OCI-LY7 (cell line): Measurements from ENCODE around the gene NCS1.

Experiments used
- CTCF ChIP-seq: fragments of 200-600 bp; sonication (generic); conservative IDR thresholded peaks from 2 replicates; pipeline ENCODE4 v1.5.1; 2014; ENCODE audit warnings: mild to moderate bottlenecking, antibody characterized with exemption, low read length, moderate library complexity, mixed read lengths
- EZH2phosphoT487 ChIP-seq: fragments of 200-600 bp; sonication (generic); IDR thresholded peaks from 2 replicates; pipeline ENCODE4 v1.6.1; 2018; ENCODE audit warnings: low read depth, borderline replicate concordance, mild to moderate bottlenecking, mixed run types, antibody characterized with exemption, low read length, moderate library complexity, mixed read lengths

GRCh38 chr9:130132746-130133145 lies 39.5 kb upstream of the NCS1 start:
- no peak for TF ChIP-seq CTCF
- TF ChIP-seq EZH2phosphoT487 = no peak
